ENCODE results near the gene HRH3. TPM values are rescaled to one million over a fixed set of nuclear protein-coding genes. Genes with fewer than 3 reads are reported as not detected.
A peak's percentile ranks its signal among the peaks of the same experiment; 100 is the strongest.

HRH3 gene
- total RNA-seq, 4 donors from 2014 or later = not detected

- 94% methylated on average over 21 of the region's 38 CpGs for WGBS
- Histone ChIP-seq H3K36me3 (peaks cover 69% of the 10 kb centered on the region), H3K27ac (no peak overlapping the region)
Observed at GRCh38 chr20:62200491-62201172, 19.4 kb downstream of the HRH3 start.

DNA sequence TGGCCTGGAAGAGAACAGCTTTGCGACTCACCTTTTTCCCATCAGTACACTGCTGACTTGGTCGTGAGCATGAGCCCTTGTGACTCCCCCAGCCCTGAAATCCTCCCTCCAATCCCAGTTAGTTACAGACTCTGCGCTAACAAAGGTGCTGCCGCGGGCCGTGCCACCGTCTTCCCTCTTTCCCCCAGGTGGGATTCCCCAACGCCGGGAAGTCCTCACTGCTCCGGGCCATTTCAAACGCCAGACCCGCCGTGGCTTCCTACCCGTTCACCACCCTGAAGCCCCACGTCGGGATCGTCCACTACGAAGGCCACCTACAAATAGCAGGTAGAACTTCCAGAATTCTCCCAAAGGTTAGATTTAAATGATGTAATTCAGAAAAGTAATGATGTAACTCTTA, 21.1 kb downstream of the HRH3 start:
- TF ChIP-seq EP300 (IDR thresholded peaks at IDR 0.05) = no peak
- TF ChIP-seq POLR2A (IDR thresholded peaks at IDR 0.05) = no peak
- TF ChIP-seq, protein P1, sequence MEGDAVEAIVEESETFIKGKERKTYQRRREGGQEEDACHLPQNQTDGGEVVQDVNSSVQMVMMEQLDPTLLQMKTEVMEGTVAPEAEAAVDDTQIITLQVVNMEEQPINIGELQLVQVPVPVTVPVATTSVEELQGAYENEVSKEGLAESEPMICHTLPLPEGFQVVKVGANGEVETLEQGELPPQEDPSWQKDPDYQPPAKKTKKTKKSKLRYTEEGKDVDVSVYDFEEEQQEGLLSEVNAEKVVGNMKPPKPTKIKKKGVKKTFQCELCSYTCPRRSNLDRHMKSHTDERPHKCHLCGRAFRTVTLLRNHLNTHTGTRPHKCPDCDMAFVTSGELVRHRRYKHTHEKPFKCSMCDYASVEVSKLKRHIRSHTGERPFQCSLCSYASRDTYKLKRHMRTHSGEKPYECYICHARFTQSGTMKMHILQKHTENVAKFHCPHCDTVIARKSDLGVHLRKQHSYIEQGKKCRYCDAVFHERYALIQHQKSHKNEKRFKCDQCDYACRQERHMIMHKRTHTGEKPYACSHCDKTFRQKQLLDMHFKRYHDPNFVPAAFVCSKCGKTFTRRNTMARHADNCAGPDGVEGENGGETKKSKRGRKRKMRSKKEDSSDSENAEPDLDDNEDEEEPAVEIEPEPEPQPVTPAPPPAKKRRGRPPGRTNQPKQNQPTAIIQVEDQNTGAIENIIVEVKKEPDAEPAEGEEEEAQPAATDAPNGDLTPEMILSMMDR (IDR thresholded peaks at IDR 0.05) = no peak
- no peak for TF ChIP-seq POLR2AphosphoS5 (IDR thresholded peaks at IDR 0.05)
- H3K27ac ChIP-seq = no peak overlapping the region
- H3K4me1 ChIP-seq = no peaks in the 10 kb centered on the region
- no peaks in the 10 kb centered on the region for H3K9me3 ChIP-seq
- peak in 1 of 2 donors; percentile 53 for DNase-seq (ENCODE audit: low spot score in 2 of 2)
- WGBS = 96% methylated on average over 18 of the region's 18 CpGs
- H3K27me3 ChIP-seq = no peaks in the 10 kb centered on the region
- H3K4me3 ChIP-seq = no peak overlapping the region
- peaks cover 78% of the 10 kb centered on the region for H3K36me3 ChIP-seq

More at GRCh38 chr20:62200491-62201172, 19.4 kb downstream of the HRH3 start:
- Histone ChIP-seq H3K27me3 (no peaks in the 10 kb centered on the region), H3K4me1 (no peaks in the 10 kb centered on the region), H3K4me3 (no peak overlapping the region), H3K9me3 (no peaks in the 10 kb centered on the region)
- TF ChIP-seq EP300 (IDR thresholded peaks at IDR 0.05) (no peak), POLR2AphosphoS5 (IDR thresholded peaks at IDR 0.05) (no peak), POLR2A (IDR thresholded peaks at IDR 0.05) (no peak)
- TF ChIP-seq, protein P1 (IDR thresholded peaks at IDR 0.05) = no peak
- DNase-seq (ENCODE audit: low spot score in 2 of 2) = peak in 1 of 2 donors; percentile 49

GRCh38 chr20:62198496-62198895, 21.6 kb downstream of the HRH3 start:
- no peak overlapping the region for H3K4me3 ChIP-seq
- no peak for TF ChIP-seq POLR2A (IDR thresholded peaks at IDR 0.05)
- TF ChIP-seq EP300 (IDR thresholded peaks at IDR 0.05) = no peak
- TF ChIP-seq, protein P1 (IDR thresholded peaks at IDR 0.05) = no peak
- TF ChIP-seq POLR2AphosphoS5 (IDR thresholded peaks at IDR 0.05) = no peak
- H3K36me3 ChIP-seq = peaks cover 80% of the 10 kb centered on the region
- no peaks in the 10 kb centered on the region for H3K9me3 ChIP-seq
- 96% methylated on average over 16 of the region's 17 CpGs for WGBS
- peak in 1 of 2 donors; percentile 38 for DNase-seq (ENCODE audit: low spot score in 2 of 2)
- no peaks in the 10 kb centered on the region for H3K27me3 ChIP-seq
- H3K4me1 ChIP-seq = no peaks in the 10 kb centered on the region
- no peak overlapping the region for H3K27ac ChIP-seq

DNA sequence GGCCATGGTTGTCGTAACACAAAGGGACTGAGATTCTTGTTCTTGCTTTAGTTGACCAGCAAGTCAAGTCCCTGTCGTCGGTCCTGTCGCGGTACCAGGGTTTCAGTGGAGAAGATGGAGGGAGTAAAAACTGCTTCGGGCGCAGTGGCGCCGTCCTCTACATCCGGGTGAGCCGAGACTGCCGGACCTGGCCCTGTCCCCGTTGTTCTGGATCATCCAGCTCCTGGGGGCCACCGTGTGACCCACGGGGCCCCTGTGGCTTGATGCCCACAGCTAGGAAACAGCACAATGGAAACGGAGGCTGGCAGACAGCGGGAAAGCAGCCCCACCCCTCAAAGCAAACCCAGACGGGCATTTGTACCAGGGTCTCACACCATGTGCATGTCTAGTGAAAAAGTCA, 22.3 kb downstream of the HRH3 start:
- WGBS = 87% methylated on average over 17 of the region's 18 CpGs
- Histone ChIP-seq H3K27me3 (no peaks in the 10 kb centered on the region), H3K27ac (no peak overlapping the region), H3K4me3 (no peak overlapping the region), H3K36me3 (peaks cover 79% of the 10 kb centered on the region), H3K4me1 (no peaks in the 10 kb centered on the region), H3K9me3 (no peaks in the 10 kb centered on the region)
- DNase-seq (ENCODE audit: low spot score in 2 of 2) = no peak
- TF ChIP-seq, protein P1 (IDR thresholded peaks at IDR 0.05) = no peak
- TF ChIP-seq EP300 (IDR thresholded peaks at IDR 0.05) (no peak), POLR2A (IDR thresholded peaks at IDR 0.05) (no peak), POLR2AphosphoS5 (IDR thresholded peaks at IDR 0.05) (no peak)

- DNase-seq (ENCODE audit: low spot score in 2 of 2) = no peak
- no peaks in the 10 kb centered on the region for H3K9me3 ChIP-seq
- H3K4me3 ChIP-seq = no peak overlapping the region
Observed at GRCh38 chr20:62197311-62197710, 22.8 kb downstream of the HRH3 start.

More at GRCh38 chr20:62197311-62197710, 22.8 kb downstream of the HRH3 start:
- WGBS = 93% methylated on average over 9 of the region's 9 CpGs
- TF ChIP-seq POLR2AphosphoS5 (IDR thresholded peaks at IDR 0.05) (no peak), EP300 (IDR thresholded peaks at IDR 0.05) (no peak), POLR2A (IDR thresholded peaks at IDR 0.05) (no peak)
- TF ChIP-seq, protein P1 (IDR thresholded peaks at IDR 0.05) = no peak
- no peaks in the 10 kb centered on the region for H3K4me1 ChIP-seq
- H3K36me3 ChIP-seq = peaks cover 74% of the 10 kb centered on the region
- H3K27ac ChIP-seq = no peak overlapping the region
- no peaks in the 10 kb centered on the region for H3K27me3 ChIP-seq

Measured in suprapubic skin (tissue), 4 donors.